Tibial artery (tissue), 4 donors: ENCODE results near the gene PCDH15.

ENCODE experiments used
- DNase-seq, 2 donors: peaks; one replicate each; pipeline ENCODE4 v3.0.0-alpha.2; 2019
- H3K27ac ChIP-seq, 2 donors: fragments of 200-600 bp; sonication (generic) in 1 of 2; 1 replicate in 1 of 2; 2 replicates in 1 of 2; pipeline ENCODE4 v1.5.1; 2018 to 2019; ENCODE audit warnings: mild to moderate bottlenecking in 1 of 2
- H3K27me3 ChIP-seq, 2 donors: fragments of 200-600 bp; sonication (generic) in 1 of 2; one replicate each; pipeline versions ENCODE4 v1.5.1 to v1.6.0; 2016 to 2019
- H3K36me3 ChIP-seq, 3 donors: fragments of 200-600 bp; sonication (generic) in 2 of 3; one replicate each; pipeline ENCODE4 v1.5.1; 2016 to 2019; ENCODE audit warnings: mild to moderate bottlenecking in 2 of 3
- H3K4me1 ChIP-seq, 4 donors: fragments of 200-600 bp; sonication (generic) in 2 of 4; 1 replicate in 3 of 4; 2 replicates in 1 of 4; pipeline ENCODE4 v1.5.1; 2016 to 2019
- H3K4me3 ChIP-seq, 2 donors: fragments of 200-600 bp; sonication (generic) in 1 of 2; 1 replicate in 1 of 2; 2 replicates in 1 of 2; pipeline ENCODE4 v1.5.1; 2018 to 2019; ENCODE audit warnings: mild to moderate bottlenecking in 2 of 2
- H3K9me3 ChIP-seq, 3 donors: fragments of 200-600 bp; sonication (generic) in 1 of 3; one replicate each; pipeline ENCODE4 v1.5.1; 2016 to 2019
- intact Hi-C: fragments of 100-400 bp; cut with DNase I; formaldehyde crosslinking; loops from one replicate; pipeline ENCODE4 v1.15.0; 2023; ENCODE audit warnings: low total_unique reads
- TF ChIP-seq, protein P1 (sequence below), 2 experiments: fragments of 200-600 bp in 1 of 2; fragments of 450-650 bp in 1 of 2; IDR thresholded peaks; one replicate each; pipeline ENCODE4 v1.5.1; 2017 to 2019; ENCODE audit warnings: antibody characterized with exemption in 2 of 2, mild to moderate bottlenecking in 1 of 2, moderate library complexity in 1 of 2

PCDH15 gene

DNA sequence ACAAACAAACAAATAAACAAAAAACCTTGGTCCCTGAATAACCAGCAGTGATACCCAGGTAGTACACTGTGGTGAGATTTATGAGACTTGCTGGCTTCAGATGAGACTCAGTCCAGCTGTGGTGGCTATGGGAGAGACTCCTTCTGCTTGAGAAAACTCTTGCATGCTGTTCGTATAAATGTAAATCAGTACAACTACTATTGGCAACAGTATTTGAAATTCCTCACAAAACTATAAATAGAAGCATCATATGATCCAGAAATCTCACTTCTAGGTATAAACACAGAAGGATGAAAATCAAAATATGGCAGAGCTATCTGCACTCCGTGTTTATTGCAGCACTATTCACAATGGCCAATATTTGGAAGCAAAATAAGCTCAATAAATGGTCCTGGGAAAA is 692.1 kb downstream of the PCDH15 start:
- Histone ChIP-seq H3K4me1 (no peaks in the 10 kb centered on the region), H3K27me3 (no peaks in the 10 kb centered on the region), H3K9me3 (no peaks in the 10 kb centered on the region), H3K36me3 (no peaks in the 10 kb centered on the region), H3K4me3 (no peak overlapping the region), H3K27ac (no peak overlapping the region)
- TF ChIP-seq, protein P1, sequence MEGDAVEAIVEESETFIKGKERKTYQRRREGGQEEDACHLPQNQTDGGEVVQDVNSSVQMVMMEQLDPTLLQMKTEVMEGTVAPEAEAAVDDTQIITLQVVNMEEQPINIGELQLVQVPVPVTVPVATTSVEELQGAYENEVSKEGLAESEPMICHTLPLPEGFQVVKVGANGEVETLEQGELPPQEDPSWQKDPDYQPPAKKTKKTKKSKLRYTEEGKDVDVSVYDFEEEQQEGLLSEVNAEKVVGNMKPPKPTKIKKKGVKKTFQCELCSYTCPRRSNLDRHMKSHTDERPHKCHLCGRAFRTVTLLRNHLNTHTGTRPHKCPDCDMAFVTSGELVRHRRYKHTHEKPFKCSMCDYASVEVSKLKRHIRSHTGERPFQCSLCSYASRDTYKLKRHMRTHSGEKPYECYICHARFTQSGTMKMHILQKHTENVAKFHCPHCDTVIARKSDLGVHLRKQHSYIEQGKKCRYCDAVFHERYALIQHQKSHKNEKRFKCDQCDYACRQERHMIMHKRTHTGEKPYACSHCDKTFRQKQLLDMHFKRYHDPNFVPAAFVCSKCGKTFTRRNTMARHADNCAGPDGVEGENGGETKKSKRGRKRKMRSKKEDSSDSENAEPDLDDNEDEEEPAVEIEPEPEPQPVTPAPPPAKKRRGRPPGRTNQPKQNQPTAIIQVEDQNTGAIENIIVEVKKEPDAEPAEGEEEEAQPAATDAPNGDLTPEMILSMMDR (IDR thresholded peaks at IDR 0.05): no peak
- no peak for DNase-seq
- intact Hi-C loops: no loop called here

DNA sequence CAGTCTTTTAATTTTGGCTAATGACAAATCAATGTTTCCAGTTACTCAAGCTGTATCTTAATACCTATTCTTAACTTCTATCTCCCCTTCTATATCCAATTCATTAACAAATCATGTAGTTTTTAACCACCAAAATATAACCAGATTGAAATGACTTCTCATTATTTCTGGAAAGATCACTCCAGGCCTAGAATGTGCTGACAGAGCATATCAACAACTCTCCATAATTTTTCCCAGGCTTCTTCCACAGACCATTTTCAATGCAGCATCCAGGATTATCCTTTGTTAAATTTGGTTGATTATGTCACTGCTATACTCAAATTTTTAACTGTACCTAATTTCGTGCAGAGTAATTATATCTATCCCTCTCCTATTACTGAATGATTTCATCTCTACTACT is 704.1 kb downstream of the PCDH15 start:
- Histone ChIP-seq H3K27ac (no peak overlapping the region), H3K4me1 (no peaks in the 10 kb centered on the region), H3K36me3 (no peaks in the 10 kb centered on the region), H3K9me3 (no peaks in the 10 kb centered on the region), H3K27me3 (no peaks in the 10 kb centered on the region), H3K4me3 (no peak overlapping the region)
- intact Hi-C loops: no loop called here
- TF ChIP-seq, protein P1 (IDR thresholded peaks at IDR 0.05): no peak
- DNase-seq: no peak

DNA sequence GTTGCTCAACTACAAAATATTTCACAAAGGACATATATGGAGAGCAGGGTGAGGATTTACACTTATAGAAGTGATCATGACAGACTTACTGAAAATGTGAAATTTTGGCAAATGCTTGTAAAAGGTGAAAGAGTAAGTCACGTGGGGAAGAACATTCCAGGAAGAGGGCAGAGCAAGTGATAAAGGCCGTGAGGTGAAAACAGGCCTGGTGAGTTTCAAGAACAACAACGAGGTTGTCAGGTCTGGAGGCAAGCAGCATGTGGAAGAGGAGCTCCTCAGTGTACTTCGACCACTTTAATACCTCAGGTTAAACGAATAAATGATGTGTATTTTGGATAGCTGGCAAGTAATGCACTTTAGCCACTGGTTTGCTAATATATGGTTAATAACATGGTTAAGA is 706.7 kb downstream of the PCDH15 start:
- Histone ChIP-seq H3K4me1 (no peaks in the 10 kb centered on the region), H3K9me3 (no peaks in the 10 kb centered on the region), H3K27ac (no peak overlapping the region), H3K4me3 (no peak overlapping the region), H3K27me3 (no peaks in the 10 kb centered on the region), H3K36me3 (no peaks in the 10 kb centered on the region)
- intact Hi-C loops: no loop called here
- TF ChIP-seq, protein P1 (IDR thresholded peaks at IDR 0.05): no peak
- DNase-seq: no peak

DNA sequence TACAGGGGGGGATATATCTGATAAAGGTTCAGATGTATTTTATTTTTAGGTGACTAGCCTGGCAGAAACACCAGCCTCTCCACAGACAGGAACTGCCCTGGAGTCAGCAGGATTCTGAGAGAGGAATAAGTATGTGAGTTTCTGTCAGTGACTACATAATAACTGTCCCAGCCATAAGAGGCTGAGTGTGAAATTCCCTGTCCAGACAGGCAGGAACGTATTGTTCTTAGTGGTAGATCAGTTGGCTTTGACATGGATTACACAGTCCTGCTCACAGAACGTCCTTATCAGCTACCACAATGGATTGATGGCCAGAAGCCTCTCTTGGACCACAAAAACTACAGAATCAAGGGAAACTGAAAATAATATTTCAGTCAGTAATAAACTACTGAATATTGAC is 709.8 kb downstream of the PCDH15 start:
- intact Hi-C loops: no loop called here
- no peak overlapping the region for H3K27ac ChIP-seq
- DNase-seq: no peak
- H3K9me3 ChIP-seq: no peaks in the 10 kb centered on the region
- no peaks in the 10 kb centered on the region for H3K27me3 ChIP-seq
- TF ChIP-seq, protein P1 (IDR thresholded peaks at IDR 0.05): no peak
- H3K4me3 ChIP-seq: no peak overlapping the region
- H3K4me1 ChIP-seq: no peaks in the 10 kb centered on the region
- H3K36me3 ChIP-seq: no peaks in the 10 kb centered on the region

DNA sequence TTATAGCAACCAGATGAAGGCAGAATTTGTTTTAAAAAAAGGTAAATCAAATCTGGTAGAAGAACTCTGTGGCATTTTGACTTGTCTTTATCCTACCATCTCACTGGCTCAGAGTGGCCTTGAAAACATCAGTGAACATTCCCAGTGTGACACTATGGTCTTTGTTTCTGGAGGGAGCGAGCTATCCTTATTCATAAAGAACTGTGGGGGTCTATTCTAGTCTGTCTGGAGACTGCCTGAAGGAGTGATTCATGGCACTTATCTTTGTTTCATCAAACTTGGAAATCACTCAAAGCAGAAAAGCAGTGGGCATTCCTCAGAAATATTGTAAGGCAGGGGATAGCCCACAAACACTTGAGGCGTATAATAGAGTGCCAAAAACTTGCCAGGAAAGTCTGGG is 719.1 kb downstream of the PCDH15 start:
- intact Hi-C loops: no loop called here

More for the DNA sequence above, 719.1 kb downstream of the PCDH15 start:
- H3K4me1 ChIP-seq: no peaks in the 10 kb centered on the region
- no peak for DNase-seq
- no peaks in the 10 kb centered on the region for H3K27me3 ChIP-seq
- no peaks in the 10 kb centered on the region for H3K36me3 ChIP-seq
- H3K9me3 ChIP-seq: no peaks in the 10 kb centered on the region
- H3K4me3 ChIP-seq: no peak overlapping the region
- TF ChIP-seq, protein P1 (IDR thresholded peaks at IDR 0.05): no peak
- no peak overlapping the region for H3K27ac ChIP-seq
